ENCODE measurements around the gene VPS25.

The VPS25 gene

GRCh38 chr17:42784811-42785592 is 11.8 kb downstream of the VPS25 start:
- DNase-seq (ENCODE audit: low read depth) = no peak
- no peak overlapping the region for H3K4me3 ChIP-seq (ENCODE audit: control insufficient read depth, low read depth, low read length)
- no peak for TF ChIP-seq CTCF (conservative IDR thresholded peaks at IDR 0.05; ENCODE audit: control insufficient read depth, insufficient read depth, low read depth, low read length)

- H3K4me3 ChIP-seq (ENCODE audit: control insufficient read depth, low read depth, low read length) = no peak overlapping the region
- no peak for TF ChIP-seq CTCF (conservative IDR thresholded peaks at IDR 0.05; ENCODE audit: control insufficient read depth, insufficient read depth, low read depth, low read length)
- DNase-seq (ENCODE audit: low read depth) = no peak
These were observed 14.0 kb downstream of the VPS25 start for GRCh38 chr17:42787266-42787665.

- H3K4me3 ChIP-seq (ENCODE audit: control insufficient read depth, low read depth, low read length) = no peak overlapping the region
- DNase-seq (ENCODE audit: low read depth) = no peak
- TF ChIP-seq CTCF (conservative IDR thresholded peaks at IDR 0.05; ENCODE audit: control insufficient read depth, insufficient read depth, low read depth, low read length) = no peak
These were observed 18.7 kb downstream of the VPS25 start for GRCh38 chr17:42791948-42792347.

GRCh38 chr17:42792545-42792944 is 19.3 kb downstream of the VPS25 start:
- no peak for DNase-seq (ENCODE audit: low read depth)
- H3K4me3 ChIP-seq (ENCODE audit: control insufficient read depth, low read depth, low read length) = no peak overlapping the region
- no peak for TF ChIP-seq CTCF (conservative IDR thresholded peaks at IDR 0.05; ENCODE audit: control insufficient read depth, insufficient read depth, low read depth, low read length)

GRCh38 chr17:42795061-42795460 is 21.8 kb downstream of the VPS25 start:
- H3K4me3 ChIP-seq (ENCODE audit: control insufficient read depth, low read depth, low read length) = no peak overlapping the region
- no peak for TF ChIP-seq CTCF (conservative IDR thresholded peaks at IDR 0.05; ENCODE audit: control insufficient read depth, insufficient read depth, low read depth, low read length)
- DNase-seq (ENCODE audit: low read depth) = no peak

GRCh38 chr17:42795465-42795864 is 22.2 kb downstream of the VPS25 start:
- DNase-seq (ENCODE audit: low read depth) = no peak
- no peak for TF ChIP-seq CTCF (conservative IDR thresholded peaks at IDR 0.05; ENCODE audit: control insufficient read depth, insufficient read depth, low read depth, low read length)
- H3K4me3 ChIP-seq (ENCODE audit: control insufficient read depth, low read depth, low read length) = no peak overlapping the region

Data from fibroblast of mammary gland (primary cell).